ENCODE measurements around the gene KCNJ9.

Gene KCNJ9

DNA sequence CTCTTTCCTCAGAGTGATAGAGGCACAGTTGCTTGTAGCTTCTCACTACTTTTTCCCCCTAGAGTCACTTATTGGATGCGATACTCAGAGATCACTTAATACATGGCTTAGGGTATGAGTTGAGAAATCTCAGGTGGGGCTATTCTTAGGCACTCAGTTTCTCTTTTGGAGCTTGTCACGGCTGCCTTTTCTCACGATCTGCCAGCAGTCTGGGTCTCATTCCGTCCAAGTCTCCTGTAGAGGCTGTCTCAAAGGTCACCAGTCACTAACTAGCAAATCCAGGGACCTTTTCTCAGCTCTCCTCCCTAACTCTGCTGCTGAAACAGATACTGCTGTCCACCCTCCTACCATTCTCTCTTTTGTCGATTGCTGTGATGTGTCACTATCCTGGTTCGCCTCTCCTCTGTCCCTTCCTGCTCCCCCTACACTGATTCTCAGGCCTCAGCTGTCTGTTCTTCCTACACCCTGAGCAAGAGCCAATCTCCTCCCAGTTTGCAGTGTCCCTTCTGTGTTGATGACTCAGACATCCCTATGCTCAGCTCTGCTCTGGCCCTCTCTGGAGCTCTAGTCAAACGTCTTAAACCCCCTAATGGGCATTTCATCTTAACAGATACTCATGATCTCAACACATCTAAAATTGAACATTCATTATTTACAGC, 46.7 kb downstream of the KCNJ9 start:
- no peak for DNase-seq

- DNase-seq, result no peak
Measured at GRCh38 chr1:160128636-160129035, 47.3 kb downstream of the KCNJ9 start.

- DNase-seq, result no peak
Measured at GRCh38 chr1:160129046-160129445, 47.7 kb downstream of the KCNJ9 start.

GRCh38 chr1:160129558-160129957, 48.2 kb downstream of the KCNJ9 start:
- DNase-seq, result no peak

- no peak for DNase-seq
Measured at GRCh38 chr1:160129966-160130365, 48.6 kb downstream of the KCNJ9 start.

DNA sequence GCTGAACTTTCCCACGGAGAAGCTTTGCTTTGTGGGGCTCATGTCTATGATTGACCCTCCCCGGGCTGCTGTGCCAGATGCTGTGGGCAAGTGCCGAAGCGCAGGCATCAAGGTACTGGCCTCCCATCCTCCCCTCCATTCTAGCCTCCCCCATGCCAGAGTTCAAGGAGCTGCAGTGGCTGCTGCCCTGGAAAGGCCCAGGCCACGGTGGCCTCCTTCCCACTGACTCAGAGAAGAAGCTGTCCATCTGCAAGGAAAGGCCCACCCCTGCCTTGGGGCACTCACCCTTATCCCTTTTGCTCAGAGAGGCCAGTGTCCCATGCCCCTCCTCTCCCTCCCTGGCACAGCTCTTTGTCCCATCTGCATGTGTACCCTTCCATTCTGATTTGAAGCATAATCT, 49.1 kb downstream of the KCNJ9 start:
- no peak for DNase-seq

- no peak for DNase-seq
Measured at GRCh38 chr1:160130939-160131338, 49.6 kb downstream of the KCNJ9 start.

GRCh38 chr1:160131803-160132565, 50.6 kb downstream of the KCNJ9 start:
- no peak for DNase-seq

GRCh38 chr1:160133990-160134770, 52.8 kb downstream of the KCNJ9 start:
- no peak for DNase-seq

DNA sequence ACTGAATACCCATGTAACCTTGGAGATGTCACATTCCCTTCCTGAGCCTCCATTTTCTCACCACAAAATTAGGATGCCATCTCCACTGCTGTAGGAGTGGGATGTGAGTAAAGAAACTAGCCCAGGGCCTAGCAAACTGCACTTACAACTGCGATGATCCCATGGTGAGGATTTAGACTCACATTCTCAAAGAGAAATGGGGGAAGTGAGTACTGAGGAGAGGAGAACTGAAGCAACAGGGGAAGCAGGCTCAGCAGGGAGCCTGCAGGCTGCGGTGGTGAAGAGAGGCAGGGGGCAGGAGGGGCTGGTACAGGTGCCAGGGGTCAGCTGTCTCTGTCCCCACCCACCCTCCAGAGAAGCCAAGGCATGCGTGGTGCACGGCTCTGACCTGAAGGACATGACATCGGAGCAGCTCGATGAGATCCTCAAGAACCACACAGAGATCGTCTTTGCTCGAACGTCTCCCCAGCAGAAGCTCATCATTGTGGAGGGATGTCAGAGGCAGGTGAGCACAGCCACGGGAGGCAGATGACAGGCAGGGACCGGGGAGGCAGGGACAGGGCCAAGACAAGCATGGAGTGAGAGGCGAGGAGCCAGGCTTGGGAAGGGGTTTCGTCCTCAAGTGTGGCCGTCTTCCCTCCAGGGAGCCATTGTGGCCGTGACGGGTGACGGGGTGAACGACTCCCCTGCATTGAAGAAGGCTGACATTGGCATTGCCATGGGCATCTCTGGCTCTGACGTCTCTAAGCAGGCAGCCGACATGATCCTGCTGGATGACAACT, 53.6 kb downstream of the KCNJ9 start:
- no peak for DNase-seq

DNA sequence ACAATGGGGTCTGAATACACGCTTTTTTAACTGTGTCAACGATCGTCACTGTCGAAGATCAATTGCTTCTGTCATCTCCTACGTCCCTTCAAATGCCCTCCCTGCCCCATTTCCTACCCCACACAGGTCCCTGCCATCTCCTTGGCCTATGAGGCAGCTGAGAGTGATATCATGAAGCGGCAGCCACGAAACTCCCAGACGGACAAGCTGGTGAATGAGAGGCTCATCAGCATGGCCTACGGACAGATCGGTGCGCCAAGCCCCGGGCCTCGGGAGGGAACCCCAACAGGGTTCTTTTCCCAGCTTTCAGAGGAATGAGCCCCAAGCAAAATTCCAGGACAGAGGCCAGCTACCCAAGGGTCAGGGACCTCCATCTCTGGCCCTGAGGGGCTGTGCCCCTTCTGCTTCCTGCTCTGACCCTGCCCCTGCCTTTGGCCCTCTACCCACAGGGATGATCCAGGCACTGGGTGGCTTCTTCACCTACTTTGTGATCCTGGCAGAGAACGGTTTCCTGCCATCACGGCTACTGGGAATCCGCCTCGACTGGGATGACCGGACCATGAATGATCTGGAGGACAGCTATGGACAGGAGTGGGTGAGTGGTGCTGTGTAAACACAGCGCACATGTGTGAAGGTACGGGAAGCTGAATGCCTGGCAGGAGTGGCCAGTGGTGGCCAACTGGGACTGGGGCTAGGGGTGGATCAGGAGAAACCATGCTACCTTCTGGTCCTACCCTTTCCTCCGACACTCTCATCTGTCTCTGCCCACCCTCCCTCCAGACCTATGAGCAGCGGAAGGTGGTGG, 55.0 kb downstream of the KCNJ9 start:
- no peak for DNase-seq

GRCh38 chr1:160136926-160137200, 55.5 kb downstream of the KCNJ9 start:
- DNase-seq, result no peak

DNA sequence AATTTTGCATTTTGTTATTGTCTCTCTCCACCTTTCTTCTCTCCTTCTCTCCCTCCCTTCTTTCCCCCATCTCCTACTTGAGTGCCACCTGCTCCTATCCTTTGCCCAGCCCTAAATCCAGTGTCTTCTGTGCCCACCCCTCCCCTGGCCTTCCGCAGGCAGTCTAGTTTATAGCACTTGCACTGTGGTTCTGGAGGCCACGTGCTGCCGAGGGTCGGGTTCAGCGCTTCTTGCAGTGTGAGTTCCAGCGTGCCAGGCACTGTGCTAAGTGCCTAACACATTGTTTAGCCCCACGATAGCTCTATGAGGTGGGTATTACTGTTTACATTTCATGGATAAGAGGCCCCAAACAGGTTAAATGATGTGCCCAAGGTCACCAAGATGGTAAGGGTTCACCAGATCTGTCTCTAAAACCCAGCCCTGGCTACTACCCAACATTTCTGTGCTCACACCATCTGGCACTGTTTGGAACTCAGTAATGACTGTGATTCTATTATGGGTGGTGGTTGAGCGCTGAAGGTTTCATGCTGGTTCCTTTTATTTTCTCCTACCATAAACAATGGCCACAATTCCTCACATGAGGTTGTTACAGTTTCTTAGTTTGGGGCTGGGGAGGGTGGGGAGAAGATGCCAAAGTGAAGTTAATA, 56.0 kb downstream of the KCNJ9 start:
- DNase-seq, result no peak

DNA sequence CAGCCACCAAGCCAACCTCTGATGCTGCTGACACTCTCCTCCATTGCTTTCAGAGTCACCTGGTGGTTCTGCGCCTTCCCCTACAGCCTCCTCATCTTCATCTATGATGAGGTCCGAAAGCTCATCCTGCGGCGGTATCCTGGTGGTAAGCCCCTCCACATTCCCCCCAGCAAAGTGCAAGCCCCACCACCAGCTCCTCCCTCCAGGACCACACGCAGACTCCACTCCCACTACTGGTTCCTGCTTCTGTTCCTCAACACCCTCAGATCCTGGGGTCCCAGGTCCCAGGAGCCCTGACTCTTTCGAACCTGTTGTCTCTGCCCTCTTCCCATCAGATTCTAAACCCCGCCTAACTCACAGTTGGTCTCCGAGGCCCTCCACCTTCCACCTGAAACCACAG, 58.5 kb downstream of the KCNJ9 start:
- no peak for DNase-seq

All from hippocampal formation (tissue), 2 donors.